Measurements from ENCODE around the gene GFOD1.

DNA sequence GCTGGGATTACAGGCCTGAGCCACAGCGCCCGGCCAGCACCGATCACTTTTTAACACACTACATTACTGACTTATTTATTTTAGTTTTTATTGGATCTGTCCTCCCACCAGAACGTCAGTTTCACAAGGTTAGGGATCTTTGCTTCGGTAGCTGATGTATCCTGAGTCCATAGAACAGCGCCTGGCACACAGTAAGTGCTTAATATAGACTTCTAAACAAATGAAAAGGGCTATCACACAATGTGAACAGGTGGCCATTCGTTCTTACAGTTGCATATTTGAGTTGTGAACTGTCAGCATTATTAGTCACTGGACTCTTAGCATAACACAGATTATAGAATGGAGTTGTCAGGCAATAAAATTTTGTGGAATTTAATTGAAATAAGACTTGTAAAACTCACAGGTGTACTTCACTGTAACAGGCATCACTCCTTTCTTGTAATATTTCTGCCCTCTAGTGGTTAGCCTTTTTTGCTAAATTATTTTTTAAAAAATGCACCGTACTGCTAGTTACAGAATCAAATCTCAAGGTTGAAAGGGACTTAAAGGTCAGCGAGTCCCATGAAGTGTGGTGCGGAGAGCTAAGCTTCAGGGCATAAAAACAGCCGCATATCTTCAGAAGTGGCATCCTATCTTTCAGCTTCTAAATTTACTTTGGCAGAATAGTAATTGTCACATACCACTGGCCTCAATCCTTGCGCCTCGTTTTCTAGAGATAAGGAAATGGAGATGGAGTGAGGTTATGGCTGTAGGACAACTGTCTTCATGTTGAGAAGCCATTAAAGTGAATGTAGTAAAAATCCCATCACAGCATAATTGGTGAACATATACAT, 155.7 kb downstream of the GFOD1 start:
- TF ChIP-seq, protein P1, sequence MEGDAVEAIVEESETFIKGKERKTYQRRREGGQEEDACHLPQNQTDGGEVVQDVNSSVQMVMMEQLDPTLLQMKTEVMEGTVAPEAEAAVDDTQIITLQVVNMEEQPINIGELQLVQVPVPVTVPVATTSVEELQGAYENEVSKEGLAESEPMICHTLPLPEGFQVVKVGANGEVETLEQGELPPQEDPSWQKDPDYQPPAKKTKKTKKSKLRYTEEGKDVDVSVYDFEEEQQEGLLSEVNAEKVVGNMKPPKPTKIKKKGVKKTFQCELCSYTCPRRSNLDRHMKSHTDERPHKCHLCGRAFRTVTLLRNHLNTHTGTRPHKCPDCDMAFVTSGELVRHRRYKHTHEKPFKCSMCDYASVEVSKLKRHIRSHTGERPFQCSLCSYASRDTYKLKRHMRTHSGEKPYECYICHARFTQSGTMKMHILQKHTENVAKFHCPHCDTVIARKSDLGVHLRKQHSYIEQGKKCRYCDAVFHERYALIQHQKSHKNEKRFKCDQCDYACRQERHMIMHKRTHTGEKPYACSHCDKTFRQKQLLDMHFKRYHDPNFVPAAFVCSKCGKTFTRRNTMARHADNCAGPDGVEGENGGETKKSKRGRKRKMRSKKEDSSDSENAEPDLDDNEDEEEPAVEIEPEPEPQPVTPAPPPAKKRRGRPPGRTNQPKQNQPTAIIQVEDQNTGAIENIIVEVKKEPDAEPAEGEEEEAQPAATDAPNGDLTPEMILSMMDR (IDR thresholded peaks at IDR 0.05), result peak; percentile 68
- TF ChIP-seq, protein P2, sequence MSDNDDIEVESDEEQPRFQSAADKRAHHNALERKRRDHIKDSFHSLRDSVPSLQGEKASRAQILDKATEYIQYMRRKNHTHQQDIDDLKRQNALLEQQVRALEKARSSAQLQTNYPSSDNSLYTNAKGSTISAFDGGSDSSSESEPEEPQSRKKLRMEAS (IDR thresholded peaks at IDR 0.05), result no peak
- TF ChIP-seq FOSB (CRISPR knock-in tag; IDR thresholded peaks at IDR 0.05) (no peak), RAD21 (conservative IDR thresholded peaks at IDR 0.05 in 1 of 2, IDR thresholded peaks at IDR 0.05 in 1 of 2) (peak; percentile 67 to 73), NFE2L2 (conservative IDR thresholded peaks at IDR 0.05; ENCODE audit: low read length) (no peak), ESRRA (IDR thresholded peaks at IDR 0.05; ENCODE audit: borderline replicate concordance, low read length) (no peak), POLR2A (IDR thresholded peaks at IDR 0.05; ENCODE audit: low read length) (no peak), CBX8 (IDR thresholded peaks at IDR 0.05) (no peak), MAZ (IDR thresholded peaks at IDR 0.05; ENCODE audit: borderline replicate concordance, low read depth, low read length) (no peak), RARB (CRISPR knock-in tag; IDR thresholded peaks at IDR 0.05) (no peak)
- TF ChIP-seq, protein P3, sequence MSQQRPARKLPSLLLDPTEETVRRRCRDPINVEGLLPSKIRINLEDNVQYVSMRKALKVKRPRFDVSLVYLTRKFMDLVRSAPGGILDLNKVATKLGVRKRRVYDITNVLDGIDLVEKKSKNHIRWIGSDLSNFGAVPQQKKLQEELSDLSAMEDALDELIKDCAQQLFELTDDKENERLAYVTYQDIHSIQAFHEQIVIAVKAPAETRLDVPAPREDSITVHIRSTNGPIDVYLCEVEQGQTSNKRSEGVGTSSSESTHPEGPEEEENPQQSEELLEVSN (IDR thresholded peaks at IDR 0.05; ENCODE audit: borderline replicate concordance, low read depth), result no peak
- TF ChIP-seq, protein P4, sequence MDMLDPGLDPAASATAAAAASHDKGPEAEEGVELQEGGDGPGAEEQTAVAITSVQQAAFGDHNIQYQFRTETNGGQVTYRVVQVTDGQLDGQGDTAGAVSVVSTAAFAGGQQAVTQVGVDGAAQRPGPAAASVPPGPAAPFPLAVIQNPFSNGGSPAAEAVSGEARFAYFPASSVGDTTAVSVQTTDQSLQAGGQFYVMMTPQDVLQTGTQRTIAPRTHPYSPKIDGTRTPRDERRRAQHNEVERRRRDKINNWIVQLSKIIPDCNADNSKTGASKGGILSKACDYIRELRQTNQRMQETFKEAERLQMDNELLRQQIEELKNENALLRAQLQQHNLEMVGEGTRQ (IDR thresholded peaks at IDR 0.05), result no peak

All from A549 (cell line).